HG03095 (cell line): ENCODE data around the gene STK35.
"Not testable (repeated sequence)": the region's sequence is repeated elsewhere in the genome, so short reads cannot be mapped to it uniquely, and the experiment has no call there.

ENCODE experiments used
- ATAC-seq: cut with Tn5 transposase; IDR thresholded peaks from one replicate; pipeline ENCODE4 v1.9.1; 2021; ENCODE audit warnings: moderate library complexity; ENCODE audit not compliant: unreplicated experiment

STK35 gene

GRCh38 chr20:2179233-2179580, 77.6 kb downstream of the STK35 start:
- no peak for ATAC-seq

- no peak for ATAC-seq
Measured at GRCh38 chr20:2179949-2180348, 78.3 kb downstream of the STK35 start.

GRCh38 chr20:2183381-2183780, 81.8 kb downstream of the STK35 start:
- ATAC-seq, result no peak

DNA sequence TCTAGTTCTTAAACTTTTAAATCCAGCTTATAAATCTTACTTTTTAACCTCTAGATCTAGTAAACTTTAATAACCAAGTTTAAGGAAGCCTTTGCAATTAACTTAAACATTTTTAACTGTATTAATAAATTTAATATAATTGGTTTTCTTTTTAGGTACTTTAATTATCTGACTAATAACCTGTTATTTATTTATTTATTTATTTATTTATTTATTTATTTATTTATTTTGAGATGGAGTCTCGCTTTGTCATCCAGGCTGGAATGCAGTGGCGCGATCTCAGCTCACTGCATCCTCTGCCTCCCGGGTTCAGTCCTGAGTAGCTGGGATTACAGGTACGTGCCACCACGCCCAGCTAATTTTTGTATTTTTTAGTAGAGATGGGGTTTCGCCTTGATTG, 83.3 kb downstream of the STK35 start:
- ATAC-seq, result not testable (repeated sequence)

GRCh38 chr20:2195614-2196013, 94.0 kb downstream of the STK35 start:
- ATAC-seq, result no peak

- no peak for ATAC-seq
Measured at GRCh38 chr20:2197166-2197565, 95.5 kb downstream of the STK35 start.
